Mononuclear cell (primary cell): ENCODE measurements around the gene MAP1S. TPM values are rescaled to one million over a fixed set of nuclear protein-coding genes. Genes with fewer than 3 reads are reported as not detected.
"Not testable (repeated sequence)": the region's sequence is repeated elsewhere in the genome, so short reads cannot be mapped to it uniquely, and the experiment has no call there.

Experiments used
- H3K27me3 ChIP-seq: 2 replicates; pipeline ENCODE4 v1.6.0; 2011; ENCODE audit warnings: low read length, control low read depth; ENCODE audit not compliant: insufficient read depth
- H3K4me1 ChIP-seq: 2 replicates; pipeline ENCODE4 v1.5.1; 2011; ENCODE audit warnings: mild to moderate bottlenecking, low read length, control low read depth; ENCODE audit not compliant: insufficient read depth
- H3K4me3 ChIP-seq: 2 replicates; pipeline ENCODE4 v1.5.1; 2011; ENCODE audit warnings: mild to moderate bottlenecking, low read length, moderate library complexity
- H3K9me3 ChIP-seq: 2 replicates; pipeline ENCODE4 v1.5.1; 2011; ENCODE audit warnings: low read depth, mild to moderate bottlenecking, control low read depth, low read length
- total RNA-seq: library from RNA; depleted of rRNA; stranded (reverse); fragments of >200 nt; gene quantifications from one replicate; pipeline ENCODE4 v1.2.3, GENCODE V29; 2012

MAP1S gene
- total RNA-seq, 1 donor = 18.8 TPM

DNA sequence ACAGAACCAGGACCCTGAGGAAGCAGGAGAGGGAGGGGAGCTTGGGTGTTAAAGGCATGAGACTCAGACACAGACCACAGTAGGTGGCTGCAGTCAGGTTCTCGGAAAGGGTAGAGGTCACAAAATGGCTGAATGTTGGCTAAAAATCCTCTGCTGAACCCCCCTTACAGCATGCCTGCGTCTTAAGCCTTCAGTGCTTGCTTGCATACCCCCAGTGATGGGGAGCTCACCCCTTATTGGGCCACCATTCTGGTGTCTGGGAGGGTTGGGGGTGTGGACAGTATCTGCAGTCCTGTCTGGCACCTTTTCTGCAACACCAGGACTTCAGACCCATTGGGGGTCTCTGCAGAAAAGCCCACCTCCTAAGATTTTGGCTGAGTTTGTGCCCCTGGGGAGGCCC lies 61.5 kb downstream of the MAP1S start:
- H3K9me3 ChIP-seq = no peaks in the 10 kb centered on the region
- H3K27me3 ChIP-seq = no peaks in the 10 kb centered on the region
- no peak overlapping the region for H3K4me3 ChIP-seq

DNA sequence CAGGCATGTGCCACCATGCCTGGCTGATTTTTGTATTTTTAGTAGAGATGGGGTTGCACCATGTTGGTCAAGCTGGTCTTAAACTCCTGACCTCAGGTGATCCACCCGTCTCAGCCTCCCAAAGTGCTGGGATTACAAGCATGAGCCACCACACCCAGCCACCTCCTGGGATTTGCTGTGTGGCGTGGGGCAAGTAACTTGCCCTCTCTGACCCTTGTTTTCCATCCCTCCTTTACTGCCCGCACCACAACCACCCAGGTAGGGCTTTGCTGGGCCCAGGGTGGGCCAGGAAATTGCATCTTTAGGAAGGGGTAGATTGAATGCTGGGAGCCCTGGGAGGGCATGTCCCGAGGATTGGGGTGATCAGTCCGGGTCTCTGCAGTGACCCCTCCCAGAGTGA lies 64.4 kb downstream of the MAP1S start:
- H3K27me3 ChIP-seq, H3K9me3 ChIP-seq, H3K4me1 ChIP-seq, H3K4me3 ChIP-seq: not testable (repeated sequence)

More for the DNA sequence above, 61.5 kb downstream of the MAP1S start:
- H3K4me1 ChIP-seq = peaks cover 17% of the 10 kb centered on the region

Other genes starting within 250 kb of the MAP1S start
- 5.8 TPM for gene SLC27A1, start 249.0 kb upstream of the MAP1S start, total RNA-seq
- 43.0 TPM for gene PGLS, start 207.8 kb upstream of the MAP1S start, total RNA-seq
- gene COLGALT1, start 163.8 kb upstream of the MAP1S start, total RNA-seq = 25.3 TPM
- gene UNC13A, start 31.1 kb upstream of the MAP1S start, total RNA-seq = under 0.01 TPM
- gene FCHO1, start 32.0 kb downstream of the MAP1S start, total RNA-seq = 24.1 TPM
- gene B3GNT3, start 75.7 kb downstream of the MAP1S start, total RNA-seq = 0.10 TPM
- 0.52 TPM for gene INSL3, start 102.0 kb downstream of the MAP1S start, total RNA-seq
- gene JAK3, start 128.5 kb downstream of the MAP1S start, total RNA-seq = 61.1 TPM
- gene RPL18A, start 140.4 kb downstream of the MAP1S start, total RNA-seq = 1,903 TPM
- 0.21 TPM for gene SLC5A5, start 152.5 kb downstream of the MAP1S start, total RNA-seq
- gene CCDC124, start 213.5 kb downstream of the MAP1S start, total RNA-seq = 13.2 TPM
- under 0.01 TPM for gene KCNN1, start 247.6 kb downstream of the MAP1S start, total RNA-seq